Body of pancreas (tissue), 4 donors: ENCODE results near the gene CUL5.

ENCODE experiments used
- POLR2A ChIP-seq, 3 donors: fragments of 450-650 bp; IDR thresholded peaks; one replicate each; pipeline ENCODE4 v1.6.1; 2016; ENCODE audit warnings: antibody characterized with exemption in 3 of 3, mild to moderate bottlenecking in 2 of 3
- TF ChIP-seq, protein P1 (sequence below), 7 experiments: fragments of 450-650 bp in 4 of 7; fragments of 200-600 bp in 3 of 7; sonication (generic) in 3 of 7; IDR thresholded peaks; one replicate each; pipeline ENCODE4 v1.5.1; 2016 to 2019; ENCODE audit warnings: antibody characterized with exemption in 7 of 7

DNA sequence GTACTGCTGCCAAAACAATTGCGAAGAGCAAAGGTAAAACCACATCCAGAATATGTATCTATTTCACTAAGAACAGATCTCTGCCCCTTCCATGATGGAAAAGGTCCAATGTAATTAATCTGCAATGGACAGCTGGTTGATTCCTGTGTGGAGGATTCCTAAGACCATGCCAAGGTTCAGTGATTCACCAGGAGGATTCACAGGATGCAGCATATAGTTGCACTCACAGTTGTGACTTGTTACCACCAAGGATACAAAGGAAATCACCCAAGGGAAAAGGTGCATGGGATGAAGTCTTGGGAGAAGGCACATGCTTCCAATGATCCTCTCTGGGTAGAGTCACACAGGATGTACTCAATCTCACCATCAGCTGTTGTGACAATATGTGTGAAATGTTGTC is 35.1 kb upstream of the CUL5 start:
- no peak for TF ChIP-seq POLR2A (IDR thresholded peaks at IDR 0.05)
- TF ChIP-seq, protein P1, sequence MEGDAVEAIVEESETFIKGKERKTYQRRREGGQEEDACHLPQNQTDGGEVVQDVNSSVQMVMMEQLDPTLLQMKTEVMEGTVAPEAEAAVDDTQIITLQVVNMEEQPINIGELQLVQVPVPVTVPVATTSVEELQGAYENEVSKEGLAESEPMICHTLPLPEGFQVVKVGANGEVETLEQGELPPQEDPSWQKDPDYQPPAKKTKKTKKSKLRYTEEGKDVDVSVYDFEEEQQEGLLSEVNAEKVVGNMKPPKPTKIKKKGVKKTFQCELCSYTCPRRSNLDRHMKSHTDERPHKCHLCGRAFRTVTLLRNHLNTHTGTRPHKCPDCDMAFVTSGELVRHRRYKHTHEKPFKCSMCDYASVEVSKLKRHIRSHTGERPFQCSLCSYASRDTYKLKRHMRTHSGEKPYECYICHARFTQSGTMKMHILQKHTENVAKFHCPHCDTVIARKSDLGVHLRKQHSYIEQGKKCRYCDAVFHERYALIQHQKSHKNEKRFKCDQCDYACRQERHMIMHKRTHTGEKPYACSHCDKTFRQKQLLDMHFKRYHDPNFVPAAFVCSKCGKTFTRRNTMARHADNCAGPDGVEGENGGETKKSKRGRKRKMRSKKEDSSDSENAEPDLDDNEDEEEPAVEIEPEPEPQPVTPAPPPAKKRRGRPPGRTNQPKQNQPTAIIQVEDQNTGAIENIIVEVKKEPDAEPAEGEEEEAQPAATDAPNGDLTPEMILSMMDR (IDR thresholded peaks at IDR 0.05), result no peak
